Measurements from ENCODE around the gene LPCAT3. TPM values are rescaled to one million over a fixed set of nuclear protein-coding genes. Genes with fewer than 3 reads are reported as not detected.

LPCAT3 gene
- total RNA-seq, 1 experiment from 2014 or later, result 45.8 TPM

GRCh38 chr12:7017870-7018349, 366 bp downstream of the LPCAT3 start:
- ChIA-PET POLR2A (interaction anchor here (0.8 to 2.9 kb wide), 10 partner anchors 8 to 91 kb away, joined by 3 to 17 read pairs (median 4); partner anchors contain the start of genes C12orf57, C1RL and RNU7-1), CTCF (interaction anchor here (0.8 to 1.9 kb wide), 8 partner anchors 9 to 76 kb away, joined by 3 to 7 read pairs (median 3); no protein-coding TSS in a partner anchor), RAD21 (ENCODE audit: low non-redundant PET in 1 of 2, low total read pairs in 2 of 2, uncharacterized antibody in 2 of 2, unreplicated experiment in 2 of 2) (no interaction called here)
- Histone ChIP-seq H3K27me3 (ENCODE audit: insufficient read depth, low read length) (no peaks in the 10 kb centered on the region), H3K36me3 (ENCODE audit: control insufficient read depth in 1 of 2, insufficient read depth in 2 of 2, low read length in 2 of 2) (peaks cover 4 to 9% of the 10 kb centered on the region in 2 experiments; a peak in 2 of 4 replicates), H3K4me1 (ENCODE audit: control insufficient read depth in 1 of 2, insufficient read depth in 2 of 2, low read length in 2 of 2) (peaks cover 14 to 32% of the 10 kb centered on the region in 2 experiments), H3K27ac (ENCODE audit: low read depth, low read length) (peak overlapping the region; percentile 93), H2AFZ (ENCODE audit: low read depth, low read length, poor library complexity, severe bottlenecking) (no peak overlapping the region), H3K4me2 (ENCODE audit: low read length) (peak overlapping the region; percentile 93), H3K9ac (ENCODE audit: low read length) (peak overlapping the region; percentile 88), H3K9me3 (ENCODE audit: control insufficient read depth in 1 of 2, insufficient read depth in 1 of 2, low read depth in 1 of 2, low read length in 2 of 2) (no peaks in the 10 kb centered on the region), H3K9me2 (ENCODE audit: insufficient read depth) (no peaks in the 10 kb centered on the region), H3K79me2 (ENCODE audit: insufficient read depth, low read length) (peaks cover 44% of the 10 kb centered on the region), H4K20me1 (ENCODE audit: insufficient read depth) (no peaks in the 10 kb centered on the region), H3K4me3 (replicated peaks in 1 of 2; ENCODE audit: low read depth in 1 of 2, low read length in 2 of 2) (peak overlapping the region; percentile 89 to 96)
- no peak for TF ChIP-seq POLR2AphosphoS5 (IDR thresholded peaks at IDR 0.05; ENCODE audit: low read depth, low read length)
- TF ChIP-seq MAX (IDR thresholded peaks at IDR 0.05), result no peak
- TF ChIP-seq EZH2 (IDR thresholded peaks at IDR 0.05), result no peak
- TF ChIP-seq POLR2A (IDR thresholded peaks at IDR 0.05; ENCODE audit: borderline replicate concordance, extremely low read depth, insufficient read depth, insufficient read length), result no peak
- no peak for TF ChIP-seq SP1 (IDR thresholded peaks at IDR 0.05; ENCODE audit: low read depth)
- TF ChIP-seq SIN3A (IDR thresholded peaks at IDR 0.05; ENCODE audit: low read depth), result no peak
- no peak for TF ChIP-seq ATF3 (IDR thresholded peaks at IDR 0.05)
- intact Hi-C loops (cut with micrococcal nuclease), result loop anchor here (2.0 kb wide), 3 partner anchors 25 to 91 kb away; partner anchors contain the start of genes C1RL, EMG1 and PHB2
- DNase-seq (ENCODE audit: low read depth, low spot score), result no peak
- ATAC-seq, result peak; percentile 44
- BruUV-seq (replicated peaks), result no TSS peak

GRCh38 chr12:7016958-7017571, 1.2 kb downstream of the LPCAT3 start:
- RAD21 ChIA-PET (ENCODE audit: low non-redundant PET in 1 of 2, low total read pairs in 2 of 2, uncharacterized antibody in 2 of 2, unreplicated experiment in 2 of 2), result no interaction called here
- intact Hi-C loops (cut with micrococcal nuclease), result no loop called here
- H3K4me3 ChIP-seq (replicated peaks in 1 of 2; ENCODE audit: low read depth in 1 of 2, low read length in 2 of 2), result peak overlapping the region; percentile 89 to 96
- peak overlapping the region; percentile 93 for H3K4me2 ChIP-seq (ENCODE audit: low read length)
- no peaks in the 10 kb centered on the region for H4K20me1 ChIP-seq (ENCODE audit: insufficient read depth)
- H3K9me2 ChIP-seq (ENCODE audit: insufficient read depth), result no peaks in the 10 kb centered on the region
- CTCF ChIA-PET, result interaction anchor here (1.9 kb wide), 1 partner anchor 71 kb away, joined by 7 read pairs; no protein-coding TSS in a partner anchor
- TSS peak; percentile 65 for BruUV-seq (replicated peaks)
- no peak overlapping the region for H2AFZ ChIP-seq (ENCODE audit: low read depth, low read length, poor library complexity, severe bottlenecking)
- peaks cover 44% of the 10 kb centered on the region for H3K79me2 ChIP-seq (ENCODE audit: insufficient read depth, low read length)
- H3K4me1 ChIP-seq (ENCODE audit: control insufficient read depth in 1 of 2, insufficient read depth in 2 of 2, low read length in 2 of 2), result peaks cover 14 to 29% of the 10 kb centered on the region in 2 experiments
- DNase-seq (ENCODE audit: low read depth, low spot score), result no peak
- H3K9ac ChIP-seq (ENCODE audit: low read length), result peak overlapping the region; percentile 88
- POLR2A ChIA-PET, result interaction anchor here (1.3 to 2.9 kb wide), 2 partner anchors 73 to 92 kb away, joined by 3 to 17 read pairs; partner anchors contain the start of genes C12orf57, C1RL and RNU7-1
- no peaks in the 10 kb centered on the region for H3K27me3 ChIP-seq (ENCODE audit: insufficient read depth, low read length)
- peaks cover 4 to 9% of the 10 kb centered on the region in 2 experiments; a peak in 2 of 4 replicates for H3K36me3 ChIP-seq (ENCODE audit: control insufficient read depth in 1 of 2, insufficient read depth in 2 of 2, low read length in 2 of 2)
- no peak overlapping the region; the same call in 1 of the 2 replicates for H3K27ac ChIP-seq (ENCODE audit: low read depth, low read length)
- no peaks in the 10 kb centered on the region for H3K9me3 ChIP-seq (ENCODE audit: control insufficient read depth in 1 of 2, insufficient read depth in 1 of 2, low read depth in 1 of 2, low read length in 2 of 2)
- no peak for ATAC-seq
- TF ChIP-seq EGR1 (IDR thresholded peaks at IDR 0.05; ENCODE audit: low read depth), result no peak
- no peak for TF ChIP-seq CTCF (IDR thresholded peaks at IDR 0.05 in 2 of 3, conservative IDR thresholded peaks at IDR 0.05 in 1 of 3; ENCODE audit: borderline replicate concordance in 1 of 3, insufficient read depth in 1 of 3, low read depth in 2 of 3, low read length in 2 of 3)
- TF ChIP-seq MAX (IDR thresholded peaks at IDR 0.05), result no peak
- TF ChIP-seq ZFX (IDR thresholded peaks at IDR 0.05), result no peak
- no peak for TF ChIP-seq ZNF274 (IDR thresholded peaks at IDR 0.05; ENCODE audit: low read depth, low read length)
- TF ChIP-seq CBX3 (IDR thresholded peaks at IDR 0.05; ENCODE audit: low read depth), result no peak
- no peak for TF ChIP-seq RAD21 (IDR thresholded peaks at IDR 0.05; ENCODE audit: low read depth)
- no peak for TF ChIP-seq YY1 (IDR thresholded peaks at IDR 0.05; ENCODE audit: extremely low read depth, insufficient replicate concordance, low read depth, low read length)
- no peak for TF ChIP-seq ELF1 (IDR thresholded peaks at IDR 0.05; ENCODE audit: borderline replicate concordance, low read depth)
- TF ChIP-seq POLR2AphosphoS5 (IDR thresholded peaks at IDR 0.05; ENCODE audit: low read depth, low read length), result no peak

Data from HCT116 (cell line).